Skeletal muscle tissue (tissue), 4 donors: ENCODE data around the gene SLC25A23. TPM values are rescaled to one million over a fixed set of nuclear protein-coding genes. Genes with fewer than 3 reads are reported as not detected.

Experiments used
- H3K27ac ChIP-seq: one replicate; pipeline ENCODE4 v1.7.0; 2013; ENCODE audit warnings: mild to moderate bottlenecking, low read depth, low read length, inconsistent platforms
- H3K27me3 ChIP-seq, 3 donors: one replicate each; pipeline ENCODE4 v1.7.0; 2013; ENCODE audit warnings: low read length in 3 of 3; ENCODE audit not compliant: control insufficient read depth in 3 of 3, insufficient read depth in 3 of 3
- H3K36me3 ChIP-seq, 3 donors: one replicate each; pipeline ENCODE4 v1.7.0; 2013; ENCODE audit warnings: low read length in 3 of 3; ENCODE audit not compliant: control insufficient read depth in 3 of 3, insufficient read depth in 3 of 3
- H3K4me1 ChIP-seq, 3 donors: one replicate each; pipeline ENCODE4 v1.7.0; 2013; ENCODE audit warnings: low read length in 3 of 3, mild to moderate bottlenecking in 3 of 3; ENCODE audit not compliant: control insufficient read depth in 3 of 3, insufficient read depth in 3 of 3
- H3K4me3 ChIP-seq, 3 donors: one replicate each; pipeline ENCODE4 v1.7.0; 2013; ENCODE audit warnings: low read length in 3 of 3
- H3K9ac ChIP-seq, 3 donors: one replicate each; pipeline ENCODE4 v1.7.0; 2013; ENCODE audit warnings: low read length in 3 of 3, mild to moderate bottlenecking in 3 of 3, moderate library complexity in 2 of 3, low read depth in 1 of 3
- H3K9me3 ChIP-seq, 3 donors: one replicate each; pipeline ENCODE4 v1.7.0; 2013; ENCODE audit warnings: low read length in 3 of 3; ENCODE audit not compliant: control insufficient read depth in 3 of 3
- total RNA-seq: library from RNA; depleted of rRNA; stranded (reverse); fragments of >200 nt; gene quantifications from one replicate; pipeline ENCODE4 v1.2.3, GENCODE V29; 2014
- donor health status: Osteomylitis.

The SLC25A23 gene
- total RNA-seq, 1 donor from 2014 or later: 7.8 TPM

GRCh38 chr19:6417713-6418561, 41.7 kb downstream of the SLC25A23 start:
- Histone ChIP-seq H3K27ac (no peak overlapping the region), H3K4me1 (peaks cover 10 to 21% (median 13%) of the 10 kb centered on the region in 3 donors), H3K27me3 (no peaks in the 10 kb centered on the region), H3K36me3 (peaks cover 66 to 70% (median 69%) of the 10 kb centered on the region in 3 donors), H3K9ac (no peak overlapping the region), H3K9me3 (no peaks in the 10 kb centered on the region), H3K4me3 (no peak overlapping the region)

GRCh38 chr19:6416658-6417405, 42.8 kb downstream of the SLC25A23 start:
- Histone ChIP-seq H3K4me1 (peaks cover 2 to 10% (median 7%) of the 10 kb centered on the region in 3 donors), H3K9me3 (no peaks in the 10 kb centered on the region), H3K9ac (no peak overlapping the region), H3K27me3 (no peaks in the 10 kb centered on the region), H3K36me3 (peaks cover 64 to 68% (median 66%) of the 10 kb centered on the region in 3 donors), H3K4me3 (no peak overlapping the region), H3K27ac (no peak overlapping the region)

- Histone ChIP-seq H3K27me3 (no peaks in the 10 kb centered on the region), H3K9me3 (no peaks in the 10 kb centered on the region), H3K27ac (no peak overlapping the region), H3K4me1 (peaks cover 0 to 4% (median under 1%) of the 10 kb centered on the region in 3 donors), H3K9ac (no peak overlapping the region), H3K36me3 (peaks cover 60 to 61% (median 60%) of the 10 kb centered on the region in 3 donors), H3K4me3 (no peak overlapping the region)
Measured at GRCh38 chr19:6415591-6416190, 43.9 kb downstream of the SLC25A23 start.

GRCh38 chr19:6414793-6415590, 44.6 kb downstream of the SLC25A23 start:
- Histone ChIP-seq H3K9me3 (no peaks in the 10 kb centered on the region), H3K36me3 (peaks cover 53 to 54% (median 53%) of the 10 kb centered on the region in 3 donors), H3K27me3 (no peaks in the 10 kb centered on the region), H3K4me1 (no peaks in the 10 kb centered on the region), H3K4me3 (no peak overlapping the region), H3K9ac (no peak overlapping the region), H3K27ac (no peak overlapping the region)

GRCh38 chr19:6413721-6414643, 45.6 kb downstream of the SLC25A23 start:
- Histone ChIP-seq H3K4me3 (no peak overlapping the region), H3K4me1 (no peaks in the 10 kb centered on the region), H3K9me3 (no peaks in the 10 kb centered on the region), H3K9ac (no peak overlapping the region), H3K36me3 (peaks cover 43 to 45% (median 44%) of the 10 kb centered on the region in 3 donors), H3K27ac (no peak overlapping the region), H3K27me3 (no peaks in the 10 kb centered on the region)

GRCh38 chr19:6413291-6413690, 46.3 kb downstream of the SLC25A23 start:
- Histone ChIP-seq H3K36me3 (peaks cover 36 to 38% (median 37%) of the 10 kb centered on the region in 3 donors), H3K4me3 (no peak overlapping the region), H3K9ac (no peak overlapping the region), H3K9me3 (no peaks in the 10 kb centered on the region), H3K27me3 (no peaks in the 10 kb centered on the region), H3K4me1 (no peaks in the 10 kb centered on the region), H3K27ac (no peak overlapping the region)

GRCh38 chr19:6412447-6413091, 47.0 kb downstream of the SLC25A23 start:
- no peaks in the 10 kb centered on the region for H3K4me1 ChIP-seq
- H3K9me3 ChIP-seq: no peaks in the 10 kb centered on the region
- peaks cover 29 to 32% (median 30%) of the 10 kb centered on the region in 3 donors for H3K36me3 ChIP-seq
- no peak overlapping the region for H3K9ac ChIP-seq
- no peak overlapping the region for H3K27ac ChIP-seq
- no peaks in the 10 kb centered on the region for H3K27me3 ChIP-seq
- H3K4me3 ChIP-seq: no peak overlapping the region

GRCh38 chr19:6412061-6412446, 47.5 kb downstream of the SLC25A23 start:
- no peak overlapping the region for H3K4me3 ChIP-seq
- H3K4me1 ChIP-seq: no peaks in the 10 kb centered on the region
- H3K27me3 ChIP-seq: no peaks in the 10 kb centered on the region
- H3K27ac ChIP-seq: no peak overlapping the region
- H3K9ac ChIP-seq: no peak overlapping the region
- H3K9me3 ChIP-seq: no peaks in the 10 kb centered on the region
- peaks cover 24 to 27% (median 25%) of the 10 kb centered on the region in 3 donors for H3K36me3 ChIP-seq
